ENCODE measurements around the gene JAM3.

JAM3 gene

GRCh38 chr11:134041791-134042696 is 26.8 kb upstream of the JAM3 start:
- Histone ChIP-seq H3K27me3 (ENCODE audit: control insufficient read depth, insufficient read depth, low read length) (no peaks in the 10 kb centered on the region), H3K4me1 (ENCODE audit: control insufficient read depth, insufficient read depth, low read length) (peaks cover 68% of the 10 kb centered on the region), H3K36me3 (ENCODE audit: control insufficient read depth, insufficient read depth, low read length) (no peaks in the 10 kb centered on the region), H3K27ac (ENCODE audit: low read depth, low read length) (peak overlapping the region; percentile 87), H3K9ac (ENCODE audit: low read length) (no peak overlapping the region), H3K4me3 (ENCODE audit: low read length) (no peak overlapping the region)

GRCh38 chr11:134043821-134044420 is 25.0 kb upstream of the JAM3 start:
- H3K27ac ChIP-seq (ENCODE audit: low read depth, low read length) = peak overlapping the region; percentile 46
- no peak overlapping the region for H3K4me3 ChIP-seq (ENCODE audit: low read length)
- H3K9ac ChIP-seq (ENCODE audit: low read length) = no peak overlapping the region
- H3K36me3 ChIP-seq (ENCODE audit: control insufficient read depth, insufficient read depth, low read length) = no peaks in the 10 kb centered on the region
- H3K4me1 ChIP-seq (ENCODE audit: control insufficient read depth, insufficient read depth, low read length) = peaks cover 62% of the 10 kb centered on the region
- peaks cover 2% of the 10 kb centered on the region for H3K27me3 ChIP-seq (ENCODE audit: control insufficient read depth, insufficient read depth, low read length)

- no peaks in the 10 kb centered on the region for H3K36me3 ChIP-seq (ENCODE audit: control insufficient read depth, insufficient read depth, low read length)
- H3K4me1 ChIP-seq (ENCODE audit: control insufficient read depth, insufficient read depth, low read length) = peaks cover 54% of the 10 kb centered on the region
- H3K27ac ChIP-seq (ENCODE audit: low read depth, low read length) = no peak overlapping the region
- H3K9ac ChIP-seq (ENCODE audit: low read length) = no peak overlapping the region
- no peak overlapping the region for H3K4me3 ChIP-seq (ENCODE audit: low read length)
- peaks cover 2% of the 10 kb centered on the region for H3K27me3 ChIP-seq (ENCODE audit: control insufficient read depth, insufficient read depth, low read length)
These were observed 24.2 kb upstream of the JAM3 start for GRCh38 chr11:134044514-134045284.

- Histone ChIP-seq H3K9ac (ENCODE audit: low read length) (no peak overlapping the region), H3K4me3 (ENCODE audit: low read length) (no peak overlapping the region), H3K27ac (ENCODE audit: low read depth, low read length) (peak overlapping the region; percentile 88), H3K36me3 (ENCODE audit: control insufficient read depth, insufficient read depth, low read length) (no peaks in the 10 kb centered on the region), H3K27me3 (ENCODE audit: control insufficient read depth, insufficient read depth, low read length) (peaks cover 2% of the 10 kb centered on the region), H3K4me1 (ENCODE audit: control insufficient read depth, insufficient read depth, low read length) (peaks cover 41% of the 10 kb centered on the region)
These were observed 22.9 kb upstream of the JAM3 start for GRCh38 chr11:134045799-134046635.

GRCh38 chr11:134046681-134047449 is 22.0 kb upstream of the JAM3 start:
- no peak overlapping the region for H3K9ac ChIP-seq (ENCODE audit: low read length)
- H3K4me1 ChIP-seq (ENCODE audit: control insufficient read depth, insufficient read depth, low read length) = peaks cover 33% of the 10 kb centered on the region
- H3K36me3 ChIP-seq (ENCODE audit: control insufficient read depth, insufficient read depth, low read length) = no peaks in the 10 kb centered on the region
- H3K27me3 ChIP-seq (ENCODE audit: control insufficient read depth, insufficient read depth, low read length) = peaks cover 2% of the 10 kb centered on the region
- peak overlapping the region; percentile 24 for H3K4me3 ChIP-seq (ENCODE audit: low read length)
- peak overlapping the region; percentile 88 for H3K27ac ChIP-seq (ENCODE audit: low read depth, low read length)

- Histone ChIP-seq H3K4me3 (ENCODE audit: low read length) (peak overlapping the region; percentile 24), H3K27me3 (ENCODE audit: control insufficient read depth, insufficient read depth, low read length) (peaks cover 2% of the 10 kb centered on the region), H3K36me3 (ENCODE audit: control insufficient read depth, insufficient read depth, low read length) (no peaks in the 10 kb centered on the region), H3K9ac (ENCODE audit: low read length) (no peak overlapping the region), H3K27ac (ENCODE audit: low read depth, low read length) (peak overlapping the region; percentile 88), H3K4me1 (ENCODE audit: control insufficient read depth, insufficient read depth, low read length) (peaks cover 26% of the 10 kb centered on the region)
These were observed 21.3 kb upstream of the JAM3 start for GRCh38 chr11:134047586-134047999.

GRCh38 chr11:134048028-134048427 is 20.8 kb upstream of the JAM3 start:
- Histone ChIP-seq H3K27me3 (ENCODE audit: control insufficient read depth, insufficient read depth, low read length) (peaks cover 2% of the 10 kb centered on the region), H3K9ac (ENCODE audit: low read length) (no peak overlapping the region), H3K4me1 (ENCODE audit: control insufficient read depth, insufficient read depth, low read length) (peaks cover 21% of the 10 kb centered on the region), H3K4me3 (ENCODE audit: low read length) (no peak overlapping the region), H3K27ac (ENCODE audit: low read depth, low read length) (peak overlapping the region; percentile 88), H3K36me3 (ENCODE audit: control insufficient read depth, insufficient read depth, low read length) (no peaks in the 10 kb centered on the region)

- H3K4me3 ChIP-seq (ENCODE audit: low read length) = no peak overlapping the region
- peaks cover 2% of the 10 kb centered on the region for H3K27me3 ChIP-seq (ENCODE audit: control insufficient read depth, insufficient read depth, low read length)
- H3K4me1 ChIP-seq (ENCODE audit: control insufficient read depth, insufficient read depth, low read length) = peaks cover 21% of the 10 kb centered on the region
- no peak overlapping the region for H3K9ac ChIP-seq (ENCODE audit: low read length)
- no peaks in the 10 kb centered on the region for H3K36me3 ChIP-seq (ENCODE audit: control insufficient read depth, insufficient read depth, low read length)
- no peak overlapping the region for H3K27ac ChIP-seq (ENCODE audit: low read depth, low read length)
These were observed 19.6 kb upstream of the JAM3 start for GRCh38 chr11:134049303-134049702.

GRCh38 chr11:134050541-134051383 is 18.1 kb upstream of the JAM3 start:
- Histone ChIP-seq H3K27me3 (ENCODE audit: control insufficient read depth, insufficient read depth, low read length) (peaks cover 2% of the 10 kb centered on the region), H3K27ac (ENCODE audit: low read depth, low read length) (peak overlapping the region; percentile 62), H3K4me3 (ENCODE audit: low read length) (peak overlapping the region; percentile 67), H3K4me1 (ENCODE audit: control insufficient read depth, insufficient read depth, low read length) (peaks cover 13% of the 10 kb centered on the region), H3K36me3 (ENCODE audit: control insufficient read depth, insufficient read depth, low read length) (no peaks in the 10 kb centered on the region), H3K9ac (ENCODE audit: low read length) (no peak overlapping the region)

GRCh38 chr11:134052395-134052987 is 16.4 kb upstream of the JAM3 start:
- Histone ChIP-seq H3K9ac (ENCODE audit: low read length) (no peak overlapping the region), H3K27ac (ENCODE audit: low read depth, low read length) (no peak overlapping the region), H3K36me3 (ENCODE audit: control insufficient read depth, insufficient read depth, low read length) (no peaks in the 10 kb centered on the region), H3K4me3 (ENCODE audit: low read length) (no peak overlapping the region), H3K4me1 (ENCODE audit: control insufficient read depth, insufficient read depth, low read length) (peaks cover 4% of the 10 kb centered on the region), H3K27me3 (ENCODE audit: control insufficient read depth, insufficient read depth, low read length) (peaks cover 2% of the 10 kb centered on the region)

Data from rectal smooth muscle tissue (tissue), 1 donor.